DND-41 (cell line): ENCODE measurements around the gene TRIM32.

Experiments used
- ATAC-seq: fragments of 200-7000 bp; cut with Tn5 transposase; 3 replicates; pipeline ENCODE4 v1.9.1; 2021; ENCODE audit warnings: low read depth; ENCODE audit not compliant: insufficient read depth
- DNase-seq: peaks from one replicate; pipeline ENCODE4 v3.0.0-alpha.2; 2020
- H2AFZ ChIP-seq: 2 replicates; pipeline ENCODE4 v1.6.0; 2012; ENCODE audit warnings: low read depth, low read length
- H3K27ac ChIP-seq: 2 replicates; pipeline ENCODE4 v1.5.1; 2012; ENCODE audit warnings: low read length, inconsistent platforms
- H3K27me3 ChIP-seq: fragments of 200-600 bp; sonication (generic); 2 replicates; pipeline ENCODE4 v1.6.0; 2012; ENCODE audit warnings: low read length, mild to moderate bottlenecking, inconsistent platforms; ENCODE audit not compliant: insufficient read depth, poor library complexity
- H3K36me3 ChIP-seq: 2 replicates; pipeline ENCODE4 v1.5.1; 2012; ENCODE audit warnings: low read length, inconsistent platforms; ENCODE audit not compliant: insufficient read depth
- H3K4me1 ChIP-seq: 2 replicates; pipeline ENCODE4 v1.5.1; 2012; ENCODE audit warnings: mild to moderate bottlenecking, low read length; ENCODE audit not compliant: insufficient read depth
- H3K4me2 ChIP-seq: 2 replicates; pipeline ENCODE4 v1.6.0; 2012; ENCODE audit warnings: mild to moderate bottlenecking, moderate library complexity, low read length, inconsistent platforms; ENCODE audit not compliant: insufficient read depth
- H3K4me3 ChIP-seq, 2 experiments: fragments of 200-600 bp in 1 of 2; shearing (Covaris generic) in 1 of 2; 2 replicates each; pipeline ENCODE4 v1.5.1; 2012 to 2016; ENCODE audit warnings: inconsistent platforms in 2 of 2, low read length in 2 of 2, mild to moderate bottlenecking in 2 of 2, low read depth in 1 of 2, moderate library complexity in 1 of 2
- H3K79me2 ChIP-seq: 2 replicates; pipeline ENCODE4 v1.6.0; 2012; ENCODE audit warnings: low read length, inconsistent platforms; ENCODE audit not compliant: insufficient read depth
- H3K9ac ChIP-seq: 2 replicates; pipeline ENCODE4 v1.6.0; 2012; ENCODE audit warnings: low read depth, mild to moderate bottlenecking, inconsistent platforms, low read length, moderate library complexity
- H3K9me3 ChIP-seq: 2 replicates; pipeline ENCODE4 v1.5.1; 2012; ENCODE audit warnings: low read length, moderate library complexity, mild to moderate bottlenecking, inconsistent platforms; ENCODE audit not compliant: insufficient read depth, severe bottlenecking
- H4K20me1 ChIP-seq: 2 replicates; pipeline ENCODE4 v1.6.0; 2012; ENCODE audit warnings: low read length; ENCODE audit not compliant: insufficient read depth
- CTCF ChIP-seq: IDR thresholded peaks from 2 replicates; pipeline ENCODE4 v1.5.1; 2012; ENCODE audit warnings: borderline replicate concordance, low read length, moderate library complexity, mild to moderate bottlenecking; ENCODE audit not compliant: poor library complexity, severe bottlenecking; ENCODE audit errors: extremely low read depth
- EZH2 ChIP-seq: IDR thresholded peaks from 3 replicates; pipeline ENCODE4 v1.6.1; 2012; ENCODE audit warnings: borderline replicate concordance, low read depth, mild to moderate bottlenecking, moderate library complexity, low read length, inconsistent platforms; ENCODE audit not compliant: severe bottlenecking

The TRIM32 gene

GRCh38 chr9:116683535-116683934, 3.6 kb upstream of the TRIM32 start:
- no peaks in the 10 kb centered on the region for H3K36me3 ChIP-seq
- no peak overlapping the region for H3K4me3 ChIP-seq
- H3K27me3 ChIP-seq, result no peaks in the 10 kb centered on the region
- no peaks in the 10 kb centered on the region for H4K20me1 ChIP-seq
- ATAC-seq (no peak), DNase-seq (no peak)
- H3K9ac ChIP-seq, result no peak overlapping the region
- peaks cover 10% of the 10 kb centered on the region for H3K79me2 ChIP-seq
- H3K4me2 ChIP-seq, result no peak overlapping the region
- no peak overlapping the region for H3K27ac ChIP-seq
- no peak for TF ChIP-seq EZH2
- no peak for TF ChIP-seq CTCF
- H2AFZ ChIP-seq, result no peak overlapping the region
- H3K4me1 ChIP-seq, result peaks cover 21% of the 10 kb centered on the region
- H3K9me3 ChIP-seq, result no peaks in the 10 kb centered on the region

GRCh38 chr9:116685166-116685565, 1.9 kb upstream of the TRIM32 start:
- Histone ChIP-seq H4K20me1 (peaks cover 4% of the 10 kb centered on the region; the same call in 1 of the 2 replicates), H3K27ac (no peak overlapping the region), H3K4me2 (no peak overlapping the region), H3K4me1 (peaks cover 34% of the 10 kb centered on the region), H3K9me3 (no peaks in the 10 kb centered on the region), H3K27me3 (no peaks in the 10 kb centered on the region), H3K9ac (no peak overlapping the region), H3K4me3 (no peak overlapping the region), H3K36me3 (no peaks in the 10 kb centered on the region), H3K79me2 (peaks cover 15% of the 10 kb centered on the region), H2AFZ (no peak overlapping the region)
- DNase-seq, result no peak
- TF ChIP-seq EZH2, result no peak
- TF ChIP-seq CTCF, result no peak
- no peak for ATAC-seq

- H3K4me3 ChIP-seq, result peak overlapping the region in 1 of 2 experiments; percentile 70; a peak in 2 of 4 replicates
- peaks cover 15% of the 10 kb centered on the region for H3K79me2 ChIP-seq
- peak overlapping the region; percentile 55; the same call in 1 of the 2 replicates for H3K9ac ChIP-seq
- ATAC-seq (no peak), DNase-seq (no peak)
- H3K27ac ChIP-seq, result no peak overlapping the region
- peaks cover 4% of the 10 kb centered on the region; the same call in 1 of the 2 replicates for H4K20me1 ChIP-seq
- H2AFZ ChIP-seq, result peak overlapping the region; percentile 86
- no peaks in the 10 kb centered on the region for H3K36me3 ChIP-seq
- TF ChIP-seq CTCF (no peak), EZH2 (no peak)
- H3K9me3 ChIP-seq, result no peaks in the 10 kb centered on the region
- H3K4me1 ChIP-seq, result peaks cover 34% of the 10 kb centered on the region
- H3K4me2 ChIP-seq, result peak overlapping the region; percentile 76
- no peaks in the 10 kb centered on the region for H3K27me3 ChIP-seq
Measured at GRCh38 chr9:116686135-116686534, 970 bp upstream of the TRIM32 start.

- Histone ChIP-seq H3K36me3 (no peaks in the 10 kb centered on the region), H3K9ac (peak overlapping the region; percentile 55), H3K4me2 (peak overlapping the region; percentile 76), H3K79me2 (peaks cover 15% of the 10 kb centered on the region), H4K20me1 (peaks cover 4% of the 10 kb centered on the region; the same call in 1 of the 2 replicates), H3K9me3 (no peaks in the 10 kb centered on the region), H2AFZ (peak overlapping the region; percentile 86), H3K4me1 (peaks cover 34% of the 10 kb centered on the region), H3K27me3 (no peaks in the 10 kb centered on the region), H3K27ac (peak overlapping the region; percentile 54), H3K4me3 (peak overlapping the region in 1 of 2 experiments; percentile 70; a peak in 3 of 4 replicates)
- no peak for ATAC-seq
- no peak for DNase-seq
- TF ChIP-seq CTCF, result no peak
- TF ChIP-seq EZH2, result no peak
Measured at GRCh38 chr9:116686693-116687073, 422 bp upstream of the TRIM32 start.
